HCT116 (cell line): ENCODE results near the gene TDRD10.
A peak's percentile ranks its signal among the peaks of the same experiment; 100 is the strongest.

Source experiments
- CEBPB ChIP-seq: IDR thresholded peaks from 2 replicates; pipeline ENCODE4 v1.6.1; 2012; ENCODE audit warnings: low read depth
- EZH2 ChIP-seq: fragments of 200-600 bp; sonication (generic); IDR thresholded peaks from 2 replicates; pipeline ENCODE4 v1.6.1; 2017; ENCODE audit warnings: antibody characterized with exemption, mixed run types
- EZH2phosphoT487 ChIP-seq: fragments of 200-600 bp; IDR thresholded peaks from 2 replicates; pipeline ENCODE4 v1.6.1; 2018; ENCODE audit warnings: antibody characterized with exemption, borderline replicate concordance
- JUND ChIP-seq: IDR thresholded peaks from 2 replicates; pipeline ENCODE4 v1.6.1; 2012
- POLR2A ChIP-seq: IDR thresholded peaks from 2 replicates; pipeline ENCODE4 v1.7.0; 2011; ENCODE audit warnings: borderline replicate concordance; ENCODE audit not compliant: insufficient read depth, insufficient read length; ENCODE audit errors: extremely low read depth
- RAD21 ChIP-seq: IDR thresholded peaks from 2 replicates; pipeline ENCODE4 v1.6.1; 2012; ENCODE audit warnings: low read depth, mild to moderate bottlenecking
- SP1 ChIP-seq: IDR thresholded peaks from 2 replicates; pipeline ENCODE4 v1.6.1; 2012; ENCODE audit warnings: low read depth
- TCF7L2 ChIP-seq: IDR thresholded peaks from 2 replicates; pipeline ENCODE4 v1.7.0; 2011; ENCODE audit warnings: borderline replicate concordance, inconsistent platforms; ENCODE audit not compliant: insufficient read depth, insufficient read length; ENCODE audit errors: extremely low read depth
- TF ChIP-seq, protein P1 (sequence below), 3 experiments: fragments of 200-600 bp in 1 of 3; sonication (generic) in 1 of 3; IDR thresholded peaks in 2 of 3; conservative IDR thresholded peaks in 1 of 3; 2 replicates each; pipeline ENCODE4 v1.5.1; 2012 to 2017; ENCODE audit warnings: low read depth in 2 of 3, low read length in 2 of 3, antibody characterized with exemption in 1 of 3, borderline replicate concordance in 1 of 3, control low read depth in 1 of 3, mild to moderate bottlenecking in 1 of 3, mixed read lengths in 1 of 3, mixed run types in 1 of 3, moderate library complexity in 1 of 3; ENCODE audit not compliant: insufficient read depth in 1 of 3
- TF ChIP-seq, protein P2 (sequence below): IDR thresholded peaks from 2 replicates; pipeline ENCODE4 v1.6.1; 2012
- TF ChIP-seq, protein P3 (sequence below): IDR thresholded peaks from 2 replicates; pipeline ENCODE4 v1.6.1; 2012

DNA sequence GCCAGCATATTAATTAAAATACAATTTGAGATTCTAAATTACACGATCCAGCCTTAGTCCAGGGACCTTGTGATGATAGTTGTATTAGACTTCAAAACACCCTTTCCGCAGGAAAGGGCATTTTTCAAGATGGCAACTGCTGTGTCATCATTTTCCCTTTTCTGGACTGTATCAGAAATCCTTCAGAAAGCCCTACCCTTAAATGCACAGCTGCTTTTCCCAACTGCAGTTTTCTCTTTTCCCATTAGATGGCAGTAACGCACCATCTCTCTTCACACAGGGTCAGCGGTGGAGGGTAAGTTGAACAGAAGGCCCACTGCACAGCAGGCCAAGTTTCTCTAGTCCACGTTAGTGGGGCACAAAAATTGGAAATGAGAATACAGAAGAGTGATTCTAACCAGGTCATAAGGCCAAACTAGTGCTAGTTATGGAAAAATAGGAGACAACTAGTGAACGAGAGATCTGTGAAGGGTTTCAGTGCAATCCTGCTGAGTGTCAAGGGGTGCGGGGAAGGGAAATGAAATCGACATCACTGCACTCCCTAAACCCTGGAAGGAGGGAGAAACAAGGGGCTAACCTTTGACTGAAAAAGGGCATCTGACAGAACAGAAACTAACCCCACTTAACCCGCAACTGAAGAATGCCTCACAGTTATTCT lies 22.1 kb upstream of the TDRD10 start:
- TF ChIP-seq TCF7L2 = no peak
- TF ChIP-seq RAD21 = peak; percentile 97
- TF ChIP-seq, protein P1, sequence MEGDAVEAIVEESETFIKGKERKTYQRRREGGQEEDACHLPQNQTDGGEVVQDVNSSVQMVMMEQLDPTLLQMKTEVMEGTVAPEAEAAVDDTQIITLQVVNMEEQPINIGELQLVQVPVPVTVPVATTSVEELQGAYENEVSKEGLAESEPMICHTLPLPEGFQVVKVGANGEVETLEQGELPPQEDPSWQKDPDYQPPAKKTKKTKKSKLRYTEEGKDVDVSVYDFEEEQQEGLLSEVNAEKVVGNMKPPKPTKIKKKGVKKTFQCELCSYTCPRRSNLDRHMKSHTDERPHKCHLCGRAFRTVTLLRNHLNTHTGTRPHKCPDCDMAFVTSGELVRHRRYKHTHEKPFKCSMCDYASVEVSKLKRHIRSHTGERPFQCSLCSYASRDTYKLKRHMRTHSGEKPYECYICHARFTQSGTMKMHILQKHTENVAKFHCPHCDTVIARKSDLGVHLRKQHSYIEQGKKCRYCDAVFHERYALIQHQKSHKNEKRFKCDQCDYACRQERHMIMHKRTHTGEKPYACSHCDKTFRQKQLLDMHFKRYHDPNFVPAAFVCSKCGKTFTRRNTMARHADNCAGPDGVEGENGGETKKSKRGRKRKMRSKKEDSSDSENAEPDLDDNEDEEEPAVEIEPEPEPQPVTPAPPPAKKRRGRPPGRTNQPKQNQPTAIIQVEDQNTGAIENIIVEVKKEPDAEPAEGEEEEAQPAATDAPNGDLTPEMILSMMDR (IDR thresholded peaks at IDR 0.05 in 2 of 3, conservative IDR thresholded peaks at IDR 0.05 in 1 of 3; ENCODE audit: borderline replicate concordance in 1 of 3, insufficient read depth in 1 of 3, low read depth in 2 of 3, low read length in 2 of 3) = peak; percentile 85 to 97 (median 95)
- no peak for TF ChIP-seq EZH2
- TF ChIP-seq EZH2phosphoT487 = no peak
- TF ChIP-seq CEBPB = no peak
- TF ChIP-seq POLR2A = no peak
- no peak for TF ChIP-seq JUND
- TF ChIP-seq SP1 = no peak
- TF ChIP-seq, protein P2, sequence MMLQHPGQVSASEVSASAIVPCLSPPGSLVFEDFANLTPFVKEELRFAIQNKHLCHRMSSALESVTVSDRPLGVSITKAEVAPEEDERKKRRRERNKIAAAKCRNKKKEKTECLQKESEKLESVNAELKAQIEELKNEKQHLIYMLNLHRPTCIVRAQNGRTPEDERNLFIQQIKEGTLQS = no peak
- TF ChIP-seq, protein P3, sequence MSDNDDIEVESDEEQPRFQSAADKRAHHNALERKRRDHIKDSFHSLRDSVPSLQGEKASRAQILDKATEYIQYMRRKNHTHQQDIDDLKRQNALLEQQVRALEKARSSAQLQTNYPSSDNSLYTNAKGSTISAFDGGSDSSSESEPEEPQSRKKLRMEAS = no peak
